Osteoblast (primary cell): Measurements from ENCODE around the gene PRR13. TPM values are rescaled to one million over a fixed set of nuclear protein-coding genes. Genes with fewer than 3 reads are reported as not detected.

ENCODE experiments used
- DNase-seq: peaks from one replicate; pipeline ENCODE4 v3.0.0; 2011; ENCODE audit warnings: low spot score, mixed read lengths; ENCODE audit not compliant: insufficient read length; ENCODE audit errors: missing footprints
- H2AFZ ChIP-seq: 2 replicates; pipeline ENCODE4 v1.6.0; 2011; ENCODE audit warnings: mild to moderate bottlenecking, low read length
- H3K27ac ChIP-seq: 2 replicates; pipeline ENCODE4 v1.5.1; 2011; ENCODE audit warnings: mild to moderate bottlenecking, low read depth, low read length, moderate library complexity
- H3K27me3 ChIP-seq: 2 replicates; pipeline ENCODE4 v1.6.0; 2012; ENCODE audit warnings: mild to moderate bottlenecking, control low read depth, inconsistent platforms, low read length, moderate library complexity; ENCODE audit not compliant: insufficient read depth
- H3K36me3 ChIP-seq: 2 replicates; pipeline ENCODE4 v1.5.1; 2011; ENCODE audit warnings: mild to moderate bottlenecking, low read length, control low read depth, moderate library complexity; ENCODE audit not compliant: insufficient read depth
- H3K4me1 ChIP-seq: 2 replicates; pipeline ENCODE4 v1.5.1; 2011; ENCODE audit warnings: mild to moderate bottlenecking, low read length, control low read depth, moderate library complexity; ENCODE audit not compliant: insufficient read depth
- H3K4me2 ChIP-seq: 2 replicates; pipeline ENCODE4 v1.6.0; 2011; ENCODE audit warnings: mild to moderate bottlenecking, low read length; ENCODE audit not compliant: insufficient read depth
- H3K4me3 ChIP-seq: fragments of 200-600 bp; sonication (generic); 3 replicates; pipeline ENCODE4 v1.5.1; 2012; ENCODE audit warnings: mild to moderate bottlenecking, low read length, inconsistent platforms; ENCODE audit not compliant: insufficient read depth
- H3K79me2 ChIP-seq: 2 replicates; pipeline ENCODE4 v1.6.0; 2012; ENCODE audit warnings: mild to moderate bottlenecking, low read length, control low read depth, inconsistent platforms; ENCODE audit not compliant: insufficient read depth
- H3K9me3 ChIP-seq: 2 replicates; pipeline ENCODE4 v1.5.1; 2011; ENCODE audit warnings: low read depth, low read length, control low read depth
- H4K20me1 ChIP-seq: 2 replicates; pipeline ENCODE4 v1.6.0; 2012; ENCODE audit warnings: mild to moderate bottlenecking, low read length, control low read depth; ENCODE audit not compliant: insufficient read depth
- total RNA-seq: library from RNA; depleted of rRNA; stranded (reverse); fragments of >200 nt; gene quantifications from 2 replicates; pipeline ENCODE4 v1.2.3, GENCODE V29; 2012
- TF ChIP-seq, protein P1 (sequence below): IDR thresholded peaks from 2 replicates; pipeline ENCODE4 v1.5.1; 2011; ENCODE audit warnings: mild to moderate bottlenecking, low read depth, low read length, moderate library complexity; ENCODE audit errors: extremely low read depth

The PRR13 gene
- total RNA-seq, 1 donor, result 55.0 TPM

GRCh38 chr12:53492830-53493609, 51.5 kb downstream of the PRR13 start:
- Histone ChIP-seq H3K79me2 (peaks cover 64% of the 10 kb centered on the region), H3K36me3 (peaks cover 6% of the 10 kb centered on the region), H3K4me2 (peak overlapping the region; percentile 87), H3K27ac (peak overlapping the region; percentile 74), H4K20me1 (peaks cover 2% of the 10 kb centered on the region), H3K9me3 (no peaks in the 10 kb centered on the region), H3K27me3 (no peaks in the 10 kb centered on the region), H2AFZ (peak overlapping the region; percentile 77), H3K4me1 (peaks cover 18% of the 10 kb centered on the region), H3K4me3 (peak overlapping the region; percentile 76)
- TF ChIP-seq, protein P1, sequence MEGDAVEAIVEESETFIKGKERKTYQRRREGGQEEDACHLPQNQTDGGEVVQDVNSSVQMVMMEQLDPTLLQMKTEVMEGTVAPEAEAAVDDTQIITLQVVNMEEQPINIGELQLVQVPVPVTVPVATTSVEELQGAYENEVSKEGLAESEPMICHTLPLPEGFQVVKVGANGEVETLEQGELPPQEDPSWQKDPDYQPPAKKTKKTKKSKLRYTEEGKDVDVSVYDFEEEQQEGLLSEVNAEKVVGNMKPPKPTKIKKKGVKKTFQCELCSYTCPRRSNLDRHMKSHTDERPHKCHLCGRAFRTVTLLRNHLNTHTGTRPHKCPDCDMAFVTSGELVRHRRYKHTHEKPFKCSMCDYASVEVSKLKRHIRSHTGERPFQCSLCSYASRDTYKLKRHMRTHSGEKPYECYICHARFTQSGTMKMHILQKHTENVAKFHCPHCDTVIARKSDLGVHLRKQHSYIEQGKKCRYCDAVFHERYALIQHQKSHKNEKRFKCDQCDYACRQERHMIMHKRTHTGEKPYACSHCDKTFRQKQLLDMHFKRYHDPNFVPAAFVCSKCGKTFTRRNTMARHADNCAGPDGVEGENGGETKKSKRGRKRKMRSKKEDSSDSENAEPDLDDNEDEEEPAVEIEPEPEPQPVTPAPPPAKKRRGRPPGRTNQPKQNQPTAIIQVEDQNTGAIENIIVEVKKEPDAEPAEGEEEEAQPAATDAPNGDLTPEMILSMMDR, result no peak
- DNase-seq, result peak; percentile 97

- TF ChIP-seq, protein P1, result no peak
- peak overlapping the region; percentile 74 for H3K27ac ChIP-seq
- H3K9me3 ChIP-seq, result no peaks in the 10 kb centered on the region
- H2AFZ ChIP-seq, result peak overlapping the region; percentile 77
- no peak for DNase-seq
- peak overlapping the region; percentile 76 for H3K4me3 ChIP-seq
- peaks cover 4% of the 10 kb centered on the region for H3K36me3 ChIP-seq
- H4K20me1 ChIP-seq, result no peaks in the 10 kb centered on the region
- H3K4me2 ChIP-seq, result peak overlapping the region; percentile 87
- peaks cover 70% of the 10 kb centered on the region for H3K79me2 ChIP-seq
- H3K27me3 ChIP-seq, result no peaks in the 10 kb centered on the region
- peaks cover 25% of the 10 kb centered on the region for H3K4me1 ChIP-seq
Measured at GRCh38 chr12:53493610-53494391, 52.3 kb downstream of the PRR13 start.

Other genes with a start within 250 kb of the PRR13 start
- gene ITGB7, start 234.5 kb upstream of the PRR13 start, total RNA-seq, result 0.88 and 1.1 TPM in 2 replicates
- gene RARG, start 209.5 kb upstream of the PRR13 start, total RNA-seq, result 46.6 and 49.9 TPM in 2 replicates
- 0.72 and 1.8 TPM in 2 replicates for gene ESPL1, start 173.4 kb upstream of the PRR13 start, total RNA-seq
- 323 and 324 TPM in 2 replicates for gene PFDN5, start 146.2 kb upstream of the PRR13 start, total RNA-seq
- 32.9 and 34.2 TPM in 2 replicates for gene MYG1, start 142.0 kb upstream of the PRR13 start, total RNA-seq
- gene AAAS, start 120.1 kb upstream of the PRR13 start, total RNA-seq, result 37.4 and 39.8 TPM in 2 replicates
- not detected in 2 replicates for gene SP7, start 105.4 kb upstream of the PRR13 start, total RNA-seq
- 50.3 and 56.0 TPM in 2 replicates for gene SP1, start 61.6 kb upstream of the PRR13 start, total RNA-seq
- gene AMHR2, start 17.9 kb upstream of the PRR13 start, total RNA-seq, result not detected in 2 replicates
- gene PCBP2, start 10.4 kb downstream of the PRR13 start, total RNA-seq, result 247 and 293 TPM in 2 replicates
- 49.6 and 51.9 TPM in 2 replicates for gene MAP3K12, start 57.7 kb downstream of the PRR13 start, total RNA-seq
- gene TARBP2, start 59.5 kb downstream of the PRR13 start, total RNA-seq, result 33.0 and 35.5 TPM in 2 replicates
- gene NPFF, start 65.8 kb downstream of the PRR13 start, total RNA-seq, result not detected in 2 replicates
- gene ATF7, start 184.6 kb downstream of the PRR13 start, total RNA-seq, result 14.4 and 17.4 TPM in 2 replicates
- gene ATP5MC2, start 234.3 kb downstream of the PRR13 start, total RNA-seq, result 93.1 and 95.9 TPM in 2 replicates